Medulla oblongata (tissue), 1 donor: ENCODE results near the gene HS2ST1.
A peak's percentile ranks its signal among the peaks of the same experiment; 100 is the strongest.

Experiments
- DNase-seq: peaks from one replicate; pipeline ENCODE4 v3.0.0-alpha.2; 2015; ENCODE audit errors: extremely low spot score

Gene HS2ST1

DNA sequence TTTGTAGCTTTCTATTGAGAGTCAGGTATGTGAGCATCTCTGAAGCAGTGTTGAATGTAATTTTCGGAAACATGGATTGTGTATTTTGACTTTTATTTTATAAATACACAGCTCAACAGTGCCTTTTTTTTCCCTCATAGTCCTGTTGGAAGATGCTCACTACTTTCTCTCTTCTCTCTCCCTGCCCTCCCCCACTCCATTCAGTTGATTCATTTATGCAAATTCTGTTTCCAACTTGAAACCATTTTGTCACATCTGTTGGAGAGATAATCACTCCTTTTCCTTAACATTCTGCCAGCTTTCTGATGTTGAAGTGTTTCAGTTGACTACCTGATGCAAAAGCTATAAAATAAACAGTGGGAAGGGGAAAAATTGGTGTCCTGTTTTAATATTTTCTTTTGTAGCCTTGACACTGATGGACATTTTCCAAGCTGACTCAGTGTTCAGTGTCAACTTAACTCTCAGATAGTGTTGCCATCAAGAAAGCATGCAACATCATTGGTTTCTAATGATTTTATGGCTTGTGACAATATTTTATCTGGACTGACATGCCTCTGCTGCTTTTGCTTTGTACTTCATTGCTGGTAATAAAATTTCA is 194.5 kb downstream of the HS2ST1 start:
- DNase-seq, result peak; percentile 42

GRCh38 chr1:87111659-87112371 is 197.4 kb downstream of the HS2ST1 start:
- DNase-seq, result no peak

GRCh38 chr1:87113313-87113712 is 198.9 kb downstream of the HS2ST1 start:
- DNase-seq, result no peak

DNA sequence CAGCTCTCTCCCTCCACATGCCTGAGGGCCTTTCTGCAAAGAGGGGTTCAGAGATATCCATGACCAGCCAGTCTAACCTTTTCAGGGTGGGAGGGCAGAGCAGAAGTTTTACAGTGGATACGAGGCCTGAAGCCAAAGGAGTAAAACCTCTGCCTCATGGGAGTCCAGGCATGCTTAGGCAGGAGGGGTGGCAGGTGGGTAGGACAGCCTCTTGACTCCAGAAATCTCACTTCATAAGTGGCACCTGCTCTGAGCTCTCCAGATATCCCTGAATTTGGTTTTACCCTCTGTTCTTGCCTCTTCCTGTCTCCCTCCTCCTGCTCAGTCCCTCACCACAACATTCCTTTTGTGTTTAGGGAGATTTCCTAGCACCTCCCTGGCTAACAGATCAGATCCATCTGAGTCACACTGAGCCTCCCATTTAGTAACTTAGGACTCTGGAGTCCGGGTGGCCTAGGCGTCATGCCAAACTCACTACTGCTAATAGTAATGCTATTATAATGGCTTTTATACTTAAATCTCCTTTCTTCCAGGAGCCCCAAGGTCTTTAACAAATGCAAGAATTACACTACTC is 201.0 kb downstream of the HS2ST1 start:
- DNase-seq, result no peak

- DNase-seq, result no peak
Observed at GRCh38 chr1:87115891-87116290, 201.5 kb downstream of the HS2ST1 start.

GRCh38 chr1:87117761-87118368 is 203.4 kb downstream of the HS2ST1 start:
- DNase-seq, result no peak

GRCh38 chr1:87119541-87120140 is 205.2 kb downstream of the HS2ST1 start:
- DNase-seq, result no peak

GRCh38 chr1:87120779-87121178 is 206.3 kb downstream of the HS2ST1 start:
- DNase-seq, result no peak

DNA sequence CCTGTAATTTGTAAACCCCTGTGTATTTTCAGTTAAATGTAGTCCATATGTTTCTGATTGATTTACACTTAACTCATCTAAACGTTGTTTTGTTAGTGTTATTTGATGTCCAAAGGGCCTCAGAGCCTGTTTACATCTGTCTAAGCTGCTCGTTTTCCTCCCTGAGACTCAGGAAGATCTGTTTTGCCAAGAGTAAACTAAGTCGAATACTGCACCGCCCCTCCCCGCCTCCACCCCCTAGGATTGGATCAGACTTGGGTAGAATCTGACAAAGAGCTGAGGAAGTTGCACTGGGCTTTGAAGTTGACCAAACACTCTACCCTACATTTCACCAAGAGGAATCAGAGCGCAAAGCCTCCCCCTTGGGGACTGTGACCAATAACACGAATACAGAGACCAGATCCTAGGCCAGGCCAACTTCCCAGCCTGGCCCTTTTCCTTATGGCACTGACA is 207.3 kb downstream of the HS2ST1 start:
- no peak for DNase-seq

DNA sequence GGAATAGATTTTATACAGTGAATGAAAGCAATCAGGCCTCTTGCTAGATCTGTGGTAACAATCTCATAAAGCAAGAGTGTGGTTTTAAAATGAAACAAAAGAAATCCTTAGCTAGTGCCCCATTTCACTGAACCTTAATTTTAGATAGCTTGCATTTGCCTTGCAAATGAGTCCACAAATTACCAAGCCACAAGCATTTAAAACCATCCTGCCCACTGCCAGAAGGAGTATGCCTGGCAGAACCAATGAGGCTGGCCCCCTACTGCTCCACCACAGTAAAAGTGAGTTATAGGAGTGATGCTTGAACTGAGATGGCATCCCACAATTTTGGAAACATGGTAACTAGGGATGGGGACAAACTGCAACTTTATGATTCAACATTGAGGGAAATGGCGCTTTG is 207.8 kb downstream of the HS2ST1 start:
- no peak for DNase-seq

DNA sequence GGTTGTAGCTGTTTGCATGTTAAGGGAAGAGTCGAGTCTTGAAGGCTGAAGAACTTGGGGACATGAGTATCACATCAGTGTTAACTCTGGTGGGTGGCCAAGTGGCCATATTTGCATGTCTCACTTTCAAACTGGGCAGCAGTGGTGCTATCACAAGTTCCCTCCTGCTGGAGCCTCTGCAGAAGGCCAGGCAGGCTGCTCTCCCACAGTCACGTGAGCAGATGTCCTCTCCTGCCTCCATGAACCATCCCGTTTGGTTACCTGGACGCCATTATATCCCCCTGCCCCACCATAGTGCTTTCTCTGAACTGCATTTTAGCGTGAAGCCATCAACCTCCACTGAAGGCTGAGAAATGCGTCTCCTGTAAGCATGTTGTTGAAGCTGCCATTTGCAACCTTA is 209.2 kb downstream of the HS2ST1 start:
- no peak for DNase-seq

GRCh38 chr1:87126886-87127505 is 212.6 kb downstream of the HS2ST1 start:
- DNase-seq, result no peak

GRCh38 chr1:87127581-87127980 is 213.1 kb downstream of the HS2ST1 start:
- no peak for DNase-seq

DNA sequence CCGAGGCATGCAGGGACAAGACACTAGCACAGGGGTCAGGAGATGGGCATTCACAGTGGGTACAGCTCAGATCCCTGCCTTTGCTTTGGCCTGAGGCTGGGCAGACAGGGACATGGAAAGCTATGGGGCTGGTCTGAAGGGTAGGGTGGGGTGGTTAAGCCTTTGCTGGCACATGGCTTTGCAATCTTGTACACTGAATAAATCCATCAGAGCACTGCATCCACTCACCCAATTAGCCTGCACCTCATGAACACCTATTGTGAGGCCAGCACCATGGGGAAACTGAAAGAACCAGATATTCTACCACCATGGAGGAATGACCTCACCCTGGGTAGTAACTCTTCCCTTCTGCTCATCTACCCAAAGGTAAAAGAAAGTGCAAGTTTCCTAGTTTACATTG is 214.6 kb downstream of the HS2ST1 start:
- no peak for DNase-seq

- DNase-seq, result no peak
Observed at GRCh38 chr1:87129606-87130005, 215.2 kb downstream of the HS2ST1 start.

DNA sequence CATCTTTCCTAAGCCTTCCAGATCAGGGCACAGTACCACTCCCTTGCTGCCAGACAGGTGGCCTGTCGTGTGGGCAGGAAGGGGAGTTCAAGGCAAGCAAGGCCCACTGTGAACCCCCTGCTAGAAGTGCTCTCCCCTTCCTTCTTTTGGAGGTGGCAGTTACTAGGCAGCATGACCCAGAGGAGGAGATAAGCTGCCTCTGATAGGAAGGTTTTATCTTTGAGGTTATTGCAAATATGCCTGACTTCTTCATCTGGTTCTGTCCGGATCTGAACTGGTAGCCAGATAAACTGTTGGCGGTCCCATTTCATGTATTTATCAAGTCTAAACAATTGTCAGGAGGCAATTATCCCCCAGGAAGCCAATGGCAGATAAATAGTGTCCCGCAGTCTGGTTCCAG is 216.0 kb downstream of the HS2ST1 start:
- no peak for DNase-seq

- DNase-seq, result peak; percentile 91
Observed at GRCh38 chr1:87131809-87132283, 217.4 kb downstream of the HS2ST1 start.

DNA sequence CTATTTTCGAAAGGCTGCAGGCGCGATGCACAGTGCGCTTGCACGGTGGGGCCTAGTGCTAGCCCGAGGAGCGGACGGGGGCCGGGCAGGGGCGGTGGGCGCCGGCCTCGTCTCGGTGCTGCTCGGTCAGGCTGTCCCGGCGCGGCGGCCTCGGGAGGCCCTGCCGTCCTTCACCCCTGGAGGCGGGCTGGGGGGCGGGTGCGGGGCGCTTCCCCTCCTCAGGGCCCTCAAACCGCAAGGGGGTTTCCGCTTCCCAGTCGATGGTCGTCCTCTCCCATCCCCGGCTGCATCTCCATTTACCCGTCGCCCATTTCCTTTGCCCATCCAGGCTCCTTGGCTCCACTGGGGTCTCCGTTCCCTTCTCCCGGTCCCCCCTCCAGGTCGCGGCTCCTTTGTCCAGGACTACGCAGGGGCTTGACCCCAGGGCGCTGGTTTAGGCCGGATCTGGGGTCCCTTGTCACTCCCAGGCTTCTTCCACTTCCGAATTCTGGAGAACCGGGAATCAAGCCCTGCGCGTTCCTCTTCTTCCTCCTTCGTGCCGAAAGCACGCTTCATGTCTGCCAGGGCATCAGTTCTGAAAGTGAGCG is 217.9 kb downstream of the HS2ST1 start:
- no peak for DNase-seq

GRCh38 chr1:87134061-87134460 is 219.6 kb downstream of the HS2ST1 start:
- DNase-seq, result peak; percentile 90

- peak; percentile 56 for DNase-seq
Observed at GRCh38 chr1:87134625-87135328, 220.3 kb downstream of the HS2ST1 start.

DNA sequence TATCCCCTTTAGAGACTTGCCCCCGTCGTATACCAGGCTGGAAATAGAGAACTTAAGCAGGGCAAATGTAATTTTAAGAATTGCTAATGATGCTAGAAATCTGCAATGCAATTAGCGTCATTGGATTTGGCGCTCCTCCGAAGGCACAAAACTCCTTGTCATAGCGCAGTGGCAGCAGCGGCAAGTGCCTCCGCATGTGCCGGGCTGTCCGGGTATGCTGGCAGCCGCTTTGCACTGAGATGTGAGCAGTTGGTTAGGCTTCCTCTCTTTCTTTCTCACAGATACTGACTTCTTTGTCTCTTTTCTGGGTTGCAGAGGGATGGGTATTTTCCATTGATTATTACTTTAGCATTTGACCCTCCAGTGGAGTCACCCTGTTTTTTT is 220.9 kb downstream of the HS2ST1 start:
- DNase-seq, result peak; percentile 67
